Caco-2 (cell line): ENCODE data around the gene TLE1. TPM values are rescaled to one million over a fixed set of nuclear protein-coding genes. Genes with fewer than 3 reads are reported as not detected.

Experiments
- BruUV-seq: library from RNA; stranded (reverse); fragments of 400-500 nt; replicated peaks from 2 replicates; lab custom pipeline; 2021; lab: Mats Ljungman, UMichigan
- CTCF ChIA-PET: fragments of 300-600 bp; sonication (Branson Sonifier 250); formaldehyde crosslinking; loops from one replicate; lab custom pipeline; 2022; ENCODE audit warnings: antibody characterized with exemption; lab: Charles Lee
- POLR2A ChIA-PET: fragments of 300-600 bp; sonication (Branson Sonifier 250); formaldehyde crosslinking; loops from one replicate; lab custom pipeline; 2022; ENCODE audit warnings: antibody characterized with exemption; lab: Charles Lee
- DNase-seq, 2 experiments: peaks; one replicate each; pipeline versions ENCODE4 v3.0.0 to v3.0.0-alpha.2; 2020 to 2022
- H3K27me3 ChIP-seq: replicated peaks from 2 replicates; pipeline ENCODE4 v1.6.0; 2011; ENCODE audit warnings: low read length; ENCODE audit not compliant: control insufficient read depth, insufficient read depth
- H3K36me3 ChIP-seq: 2 replicates; pipeline ENCODE4 v1.5.1; 2011; ENCODE audit warnings: low read length; ENCODE audit not compliant: control insufficient read depth, insufficient read depth
- H3K4me1 ChIP-seq: fragments of 250-450 bp; sonication (Bioruptor Pico); 2 replicates; pipeline ENCODE4 v1.5.1; 2020; ENCODE audit warnings: mild to moderate bottlenecking
- H3K4me3 ChIP-seq: 2 replicates; pipeline ENCODE4 v1.5.1; 2011; ENCODE audit warnings: low read depth, mild to moderate bottlenecking, control low read depth, low read length
- H3K9me3 ChIP-seq: fragments of 250-450 bp; sonication (Bioruptor Pico); 2 replicates; pipeline ENCODE4 v1.5.1; 2020; ENCODE audit warnings: mild to moderate bottlenecking, moderate library complexity
- H3K27ac Mint-ChIP-seq: one replicate; pipeline ENCODE4 v1.8.0; 2022; ENCODE audit warnings: mixed read lengths; ENCODE audit not compliant: unreplicated experiment
- H3K27me3 Mint-ChIP-seq: one replicate; pipeline ENCODE4 v1.8.0; 2022; ENCODE audit warnings: mixed read lengths; ENCODE audit not compliant: insufficient read depth, unreplicated experiment
- H3K36me3 Mint-ChIP-seq: one replicate; pipeline ENCODE4 v1.8.0; 2022; ENCODE audit warnings: mild to moderate bottlenecking, mixed read lengths; ENCODE audit not compliant: insufficient read depth, unreplicated experiment
- H3K4me1 Mint-ChIP-seq: one replicate; pipeline ENCODE4 v1.8.0; 2022; ENCODE audit warnings: low read depth, mixed read lengths; ENCODE audit not compliant: unreplicated experiment
- H3K4me3 Mint-ChIP-seq: one replicate; pipeline ENCODE4 v1.8.0; 2022; ENCODE audit warnings: mild to moderate bottlenecking, moderate library complexity, mixed read lengths; ENCODE audit not compliant: unreplicated experiment
- H3K9me3 Mint-ChIP-seq: one replicate; pipeline ENCODE4 v1.8.0; 2022; ENCODE audit warnings: mixed read lengths; ENCODE audit not compliant: unreplicated experiment
- intact Hi-C: fragments of 100-400 bp; cut with micrococcal nuclease; formaldehyde crosslinking; loops from one replicate; pipeline ENCODE4 v1.10.0; 2022; ENCODE audit not compliant: unreplicated experiment
- total RNA-seq: library from RNA; stranded (reverse); gene quantifications from 2 replicates; pipeline ENCODE4 v1.2.3, GENCODE V29; 2022
- TF ChIP-seq, protein P1 (sequence below), 2 experiments: fragments of 200-600 bp in 1 of 2; IDR thresholded peaks; 1 replicate in 1 of 2; 2 replicates in 1 of 2; pipeline versions ENCODE4 v1.5.1 to v1.8.0; 2011 to 2022; ENCODE audit warnings: antibody characterized with exemption in 1 of 2, control low read depth in 1 of 2, inconsistent platforms in 1 of 2, low read depth in 1 of 2, low read length in 1 of 2, mild to moderate bottlenecking in 1 of 2, moderate library complexity in 1 of 2; ENCODE audit not compliant: insufficient read depth in 1 of 2, severe bottlenecking in 1 of 2, unreplicated experiment in 1 of 2

Gene TLE1
- total RNA-seq, 1 experiment from 2014 or later: 18.3 TPM

DNA sequence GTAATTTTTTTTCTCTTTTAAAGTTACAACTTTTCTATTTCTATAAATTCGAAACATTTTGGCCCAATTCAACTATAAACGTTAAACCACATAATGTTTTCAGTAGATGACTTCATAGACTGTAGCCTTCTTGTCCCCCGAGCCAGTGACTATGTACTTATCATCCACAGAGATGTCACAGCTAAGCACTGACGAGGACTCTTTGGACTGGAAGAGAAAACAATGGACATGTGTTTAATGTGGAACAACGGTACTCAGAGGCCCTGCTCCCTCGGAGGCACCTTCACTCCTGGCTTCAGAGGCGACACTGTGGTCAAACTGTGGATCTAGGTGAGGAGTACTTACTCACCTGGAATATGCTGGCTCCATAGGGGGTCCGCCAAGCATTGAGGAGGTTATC is 105.2 kb downstream of the TLE1 start:
- no peak overlapping the region for H3K27ac Mint-ChIP-seq

GRCh38 chr9:81581986-81582385 is 107.4 kb downstream of the TLE1 start:
- Mint-ChIP-seq H3K4me1 (no peaks in the 10 kb centered on the region), H3K27me3 (no peaks in the 10 kb centered on the region), H3K4me3 (no peak overlapping the region), H3K9me3 (no peaks in the 10 kb centered on the region), H3K36me3 (peaks cover 11% of the 10 kb centered on the region), H3K27ac (no peak overlapping the region)
- Histone ChIP-seq H3K27me3 (no peaks in the 10 kb centered on the region), H3K36me3 (no peaks in the 10 kb centered on the region), H3K9me3 (no peaks in the 10 kb centered on the region), H3K4me1 (no peaks in the 10 kb centered on the region), H3K4me3 (no peak overlapping the region)
- TF ChIP-seq, protein P1, sequence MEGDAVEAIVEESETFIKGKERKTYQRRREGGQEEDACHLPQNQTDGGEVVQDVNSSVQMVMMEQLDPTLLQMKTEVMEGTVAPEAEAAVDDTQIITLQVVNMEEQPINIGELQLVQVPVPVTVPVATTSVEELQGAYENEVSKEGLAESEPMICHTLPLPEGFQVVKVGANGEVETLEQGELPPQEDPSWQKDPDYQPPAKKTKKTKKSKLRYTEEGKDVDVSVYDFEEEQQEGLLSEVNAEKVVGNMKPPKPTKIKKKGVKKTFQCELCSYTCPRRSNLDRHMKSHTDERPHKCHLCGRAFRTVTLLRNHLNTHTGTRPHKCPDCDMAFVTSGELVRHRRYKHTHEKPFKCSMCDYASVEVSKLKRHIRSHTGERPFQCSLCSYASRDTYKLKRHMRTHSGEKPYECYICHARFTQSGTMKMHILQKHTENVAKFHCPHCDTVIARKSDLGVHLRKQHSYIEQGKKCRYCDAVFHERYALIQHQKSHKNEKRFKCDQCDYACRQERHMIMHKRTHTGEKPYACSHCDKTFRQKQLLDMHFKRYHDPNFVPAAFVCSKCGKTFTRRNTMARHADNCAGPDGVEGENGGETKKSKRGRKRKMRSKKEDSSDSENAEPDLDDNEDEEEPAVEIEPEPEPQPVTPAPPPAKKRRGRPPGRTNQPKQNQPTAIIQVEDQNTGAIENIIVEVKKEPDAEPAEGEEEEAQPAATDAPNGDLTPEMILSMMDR (IDR thresholded peaks at IDR 0.05; ENCODE audit: insufficient read depth in 1 of 2, low read depth in 1 of 2, low read length in 1 of 2, severe bottlenecking in 1 of 2, unreplicated experiment in 1 of 2): no peak
- DNase-seq: no peak
- BruUV-seq: no TSS peak
- ChIA-PET POLR2A (interaction anchor here (0.7 kb wide), 1 partner anchor 17 kb away, joined by 5 read pairs; no protein-coding TSS in a partner anchor), CTCF (no interaction called here)
- intact Hi-C loops: no loop called here

More for the DNA sequence above, 105.2 kb downstream of the TLE1 start:
- H3K4me3 Mint-ChIP-seq: no peak overlapping the region
- no peaks in the 10 kb centered on the region for H3K27me3 ChIP-seq
- no TSS peak for BruUV-seq
- H3K36me3 Mint-ChIP-seq: peaks cover 12% of the 10 kb centered on the region
- no peak for DNase-seq
- no peaks in the 10 kb centered on the region for H3K4me1 Mint-ChIP-seq
- no peaks in the 10 kb centered on the region for H3K36me3 ChIP-seq
- ChIA-PET CTCF (no interaction called here), POLR2A (no interaction called here)
- H3K4me1 ChIP-seq: no peaks in the 10 kb centered on the region
- TF ChIP-seq, protein P1 (IDR thresholded peaks at IDR 0.05; ENCODE audit: insufficient read depth in 1 of 2, low read depth in 1 of 2, low read length in 1 of 2, severe bottlenecking in 1 of 2, unreplicated experiment in 1 of 2): no peak
- H3K4me3 ChIP-seq: no peak overlapping the region
- intact Hi-C loops: no loop called here
- H3K9me3 ChIP-seq: no peaks in the 10 kb centered on the region
- H3K27me3 Mint-ChIP-seq: no peaks in the 10 kb centered on the region
- H3K9me3 Mint-ChIP-seq: no peaks in the 10 kb centered on the region

GRCh38 chr9:81579381-81579780 is 110.0 kb downstream of the TLE1 start:
- H3K4me3 Mint-ChIP-seq: no peak overlapping the region
- DNase-seq: no peak
- H3K9me3 Mint-ChIP-seq: no peaks in the 10 kb centered on the region
- Histone ChIP-seq H3K4me1 (no peaks in the 10 kb centered on the region), H3K27me3 (no peaks in the 10 kb centered on the region), H3K36me3 (no peaks in the 10 kb centered on the region), H3K9me3 (no peaks in the 10 kb centered on the region), H3K4me3 (no peak overlapping the region)
- no peaks in the 10 kb centered on the region for H3K27me3 Mint-ChIP-seq
- H3K36me3 Mint-ChIP-seq: no peaks in the 10 kb centered on the region
- H3K27ac Mint-ChIP-seq: no peak overlapping the region
- no peaks in the 10 kb centered on the region for H3K4me1 Mint-ChIP-seq
- ChIA-PET POLR2A (no interaction called here), CTCF (no interaction called here)
- intact Hi-C loops: no loop called here
- no TSS peak for BruUV-seq
- TF ChIP-seq, protein P1 (IDR thresholded peaks at IDR 0.05; ENCODE audit: insufficient read depth in 1 of 2, low read depth in 1 of 2, low read length in 1 of 2, severe bottlenecking in 1 of 2, unreplicated experiment in 1 of 2): no peak
